ENCODE data around the gene ACVRL1. TPM values are rescaled to one million over a fixed set of nuclear protein-coding genes. Genes with fewer than 3 reads are reported as not detected.

ACVRL1 gene
- total RNA-seq, 4 donors from 2014 or later = 81.4 to 271 (median 124) TPM

DNA sequence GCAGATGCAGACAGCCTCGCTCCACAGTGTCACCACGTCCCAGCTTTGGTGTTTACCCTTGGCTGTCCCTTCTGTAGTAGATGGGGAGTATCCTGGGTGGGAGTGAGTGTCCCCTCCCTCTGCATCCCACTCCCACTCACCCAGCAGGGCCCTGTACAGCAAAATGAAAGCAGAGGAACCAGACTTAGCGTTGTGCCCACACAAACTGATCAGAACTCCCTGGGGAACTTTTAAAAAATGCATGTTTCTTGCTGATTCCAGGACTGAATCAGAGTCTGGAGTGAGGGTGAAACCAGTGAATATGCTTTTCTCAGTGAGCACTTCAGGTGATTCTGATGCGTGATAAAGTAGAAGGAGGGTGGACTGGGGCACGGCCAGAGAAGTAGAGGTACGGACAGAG is 2.9 kb downstream of the ACVRL1 start:
- TF ChIP-seq CTCF (IDR thresholded peaks at IDR 0.05; ENCODE audit: low read depth) = no peak

GRCh38 chr12:51910691-51911090 is 3.4 kb downstream of the ACVRL1 start:
- no peak for TF ChIP-seq CTCF (IDR thresholded peaks at IDR 0.05; ENCODE audit: low read depth)

DNA sequence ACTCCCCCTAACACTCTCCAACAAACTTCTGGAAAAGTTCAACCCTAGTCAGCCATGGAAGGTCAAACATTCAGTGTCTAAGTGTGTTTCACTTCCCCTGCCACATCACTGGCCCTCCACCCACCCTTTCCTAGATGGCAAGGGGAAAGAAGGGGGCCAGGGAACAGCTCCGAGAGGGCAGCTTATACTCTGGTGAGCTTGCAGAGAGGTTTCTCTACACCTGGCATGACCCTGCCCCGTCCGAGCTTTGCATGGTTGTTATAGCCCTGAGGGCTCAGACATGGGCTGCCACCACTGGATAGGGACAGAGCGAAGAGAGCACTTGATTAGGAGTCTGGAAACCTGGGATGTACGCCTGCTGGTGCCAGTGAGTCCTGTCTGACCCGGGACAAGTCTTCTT is 4.0 kb downstream of the ACVRL1 start:
- no peak for TF ChIP-seq CTCF (IDR thresholded peaks at IDR 0.05; ENCODE audit: low read depth)

DNA sequence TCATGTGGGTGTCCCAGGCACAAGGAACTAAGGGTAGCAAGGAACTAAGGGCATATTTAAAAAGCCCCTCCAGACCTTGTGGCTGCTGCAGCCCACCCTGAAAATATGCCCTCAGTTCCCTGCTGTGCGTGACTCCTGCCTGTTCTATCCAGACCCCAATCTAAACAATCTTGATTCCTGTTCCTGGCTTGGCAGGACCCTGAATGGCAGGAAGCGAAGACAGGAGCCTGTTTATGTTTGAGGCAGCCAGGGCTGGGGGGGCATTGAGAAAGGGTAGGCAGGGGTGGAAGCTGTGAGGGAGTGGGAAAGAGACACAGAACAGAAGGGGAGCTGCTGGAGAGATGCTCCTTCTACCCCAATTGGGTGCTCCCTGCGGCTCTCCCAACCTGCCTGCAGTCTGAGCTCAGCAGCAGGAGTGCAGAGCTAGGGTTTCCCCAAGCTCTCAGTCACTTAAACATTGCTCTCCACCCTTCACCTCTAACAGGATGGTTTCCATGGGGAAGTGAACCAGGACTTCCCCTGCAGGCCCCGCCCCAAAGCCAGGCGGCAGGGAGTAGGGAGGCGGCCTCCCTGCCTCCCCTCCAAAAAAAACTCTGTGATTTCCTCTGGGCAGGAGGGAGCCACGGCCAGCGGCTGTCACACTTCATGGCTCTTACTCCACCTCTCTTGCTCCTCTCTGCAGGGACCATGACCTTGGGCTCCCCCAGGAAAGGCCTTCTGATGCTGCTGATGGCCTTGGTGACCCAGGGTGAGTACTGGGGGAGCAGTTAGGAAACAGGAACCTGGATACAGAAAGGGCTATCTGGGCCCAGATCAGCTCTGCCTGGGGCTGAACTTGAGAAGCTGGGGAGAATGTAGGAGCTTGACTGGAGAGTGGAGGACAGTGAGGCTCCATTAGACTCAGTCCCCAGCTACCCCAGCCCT is 4.7 kb downstream of the ACVRL1 start:
- TF ChIP-seq CTCF (IDR thresholded peaks at IDR 0.05; ENCODE audit: low read depth) = no peak

DNA sequence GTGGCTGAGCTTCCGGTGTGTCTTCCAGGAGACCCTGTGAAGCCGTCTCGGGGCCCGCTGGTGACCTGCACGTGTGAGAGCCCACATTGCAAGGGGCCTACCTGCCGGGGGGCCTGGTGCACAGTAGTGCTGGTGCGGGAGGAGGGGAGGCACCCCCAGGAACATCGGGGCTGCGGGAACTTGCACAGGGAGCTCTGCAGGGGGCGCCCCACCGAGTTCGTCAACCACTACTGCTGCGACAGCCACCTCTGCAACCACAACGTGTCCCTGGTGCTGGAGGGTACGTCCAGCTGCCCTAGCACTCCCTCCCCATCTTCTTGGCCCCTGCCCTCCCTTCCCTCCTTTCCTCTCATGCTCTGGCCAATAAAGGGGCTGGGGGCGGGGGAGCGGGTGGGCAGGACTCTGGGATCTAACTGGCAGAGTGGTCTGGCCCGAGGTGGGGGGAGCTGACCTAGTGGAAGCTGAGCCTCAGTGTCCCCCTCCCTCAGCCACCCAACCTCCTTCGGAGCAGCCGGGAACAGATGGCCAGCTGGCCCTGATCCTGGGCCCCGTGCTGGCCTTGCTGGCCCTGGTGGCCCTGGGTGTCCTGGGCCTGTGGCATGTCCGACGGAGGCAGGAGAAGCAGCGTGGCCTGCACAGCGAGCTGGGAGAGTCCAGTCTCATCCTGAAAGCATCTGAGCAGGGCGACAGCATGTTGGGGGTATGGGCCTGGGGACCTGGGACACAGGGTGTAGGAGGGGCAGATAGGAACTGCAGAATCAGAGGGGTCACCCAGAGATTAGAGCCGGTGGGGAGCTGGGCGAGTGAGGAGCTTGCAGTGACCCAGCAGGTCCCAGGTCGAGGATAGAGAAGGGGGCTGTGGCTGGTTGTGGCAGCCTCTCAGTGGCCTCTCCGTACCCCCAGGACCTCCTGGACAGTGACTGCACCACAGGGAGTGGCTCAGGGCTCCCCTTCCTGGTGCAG is 6.0 kb downstream of the ACVRL1 start:
- no peak for TF ChIP-seq CTCF (IDR thresholded peaks at IDR 0.05; ENCODE audit: low read depth)

DNA sequence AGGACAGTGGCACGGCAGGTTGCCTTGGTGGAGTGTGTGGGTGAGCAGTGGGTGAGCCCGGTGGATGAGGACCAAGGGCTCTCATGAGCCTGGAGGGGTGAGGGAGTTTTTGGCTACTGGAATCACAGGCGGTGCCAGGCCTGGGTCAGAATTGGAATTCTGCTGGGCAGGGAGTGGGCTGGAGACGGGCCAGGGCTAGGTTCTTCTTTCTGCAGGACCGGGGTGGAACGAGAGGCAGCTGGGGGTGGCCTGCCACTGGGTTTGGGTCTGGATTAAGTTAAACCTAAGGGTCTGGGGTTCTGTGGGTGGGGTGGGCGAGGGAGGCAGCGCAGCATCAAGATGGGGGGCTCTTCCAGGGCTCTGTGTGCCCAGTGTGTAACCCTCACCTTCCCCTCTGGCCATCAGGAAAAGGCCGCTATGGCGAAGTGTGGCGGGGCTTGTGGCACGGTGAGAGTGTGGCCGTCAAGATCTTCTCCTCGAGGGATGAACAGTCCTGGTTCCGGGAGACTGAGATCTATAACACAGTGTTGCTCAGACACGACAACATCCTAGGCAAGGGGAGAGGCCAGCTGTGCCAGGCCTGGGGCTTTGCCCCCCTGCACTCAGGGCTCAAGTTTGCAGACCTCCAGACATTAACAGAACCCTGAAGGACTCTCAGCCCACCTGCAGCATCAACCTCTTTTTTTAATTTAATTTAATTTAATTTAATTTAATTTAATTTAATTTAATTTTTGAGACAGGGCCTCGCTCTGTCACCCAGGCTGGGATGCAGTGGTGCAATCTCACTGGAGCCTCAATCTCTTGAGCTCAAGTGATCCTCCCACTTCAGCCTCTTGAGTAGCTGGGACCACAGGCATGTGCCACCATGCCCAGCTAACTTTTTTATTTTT is 7.0 kb downstream of the ACVRL1 start:
- TF ChIP-seq CTCF (IDR thresholded peaks at IDR 0.05; ENCODE audit: low read depth) = no peak

Data from subcutaneous adipose tissue (tissue), 4 donors.